ENCODE results near the gene ALLC. TPM values are rescaled to one million over a fixed set of nuclear protein-coding genes. Genes with fewer than 3 reads are reported as not detected.

The ALLC gene
- polyA plus RNA-seq, 1 of the 3 experiments (the other 2 are of a cell fraction): not detected

DNA sequence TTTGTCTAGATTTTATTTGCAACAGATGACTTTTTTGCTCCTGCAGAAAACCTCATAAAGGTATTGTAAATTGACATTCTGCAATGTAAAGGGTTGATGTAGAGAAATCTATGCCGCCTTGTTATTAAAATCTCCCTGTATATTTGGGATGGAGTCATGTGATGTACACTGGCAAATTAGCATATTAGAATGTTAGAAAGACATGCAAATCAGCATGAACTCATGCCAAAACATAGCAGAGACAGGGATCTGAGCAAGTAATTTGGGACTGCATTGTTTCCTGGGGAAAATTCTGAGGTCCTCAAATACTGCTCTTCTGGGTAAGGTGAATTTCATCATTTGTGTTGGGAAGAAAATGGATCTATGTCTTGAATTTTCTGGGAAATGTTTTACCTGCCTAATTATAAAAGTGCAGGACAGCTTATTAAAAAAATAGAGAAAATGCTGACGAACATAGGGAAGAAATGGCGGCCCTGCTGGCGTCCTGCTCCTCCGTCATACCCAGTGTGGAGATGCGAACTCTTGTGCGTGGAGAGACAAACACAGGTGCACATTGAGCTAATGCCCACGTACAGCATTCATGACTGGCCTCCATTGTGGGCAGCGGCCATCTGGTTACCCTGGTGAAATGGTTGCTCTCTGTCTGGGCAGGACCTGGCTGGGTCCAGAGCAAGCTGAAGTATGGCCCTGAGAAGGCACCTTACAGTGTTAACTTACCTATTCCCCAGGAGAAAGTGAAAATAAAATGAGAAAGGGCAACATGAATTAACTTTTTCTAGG lies 16.3 kb downstream of the ALLC start (continued):
- TF ChIP-seq GABPA (IDR thresholded peaks at IDR 0.05; ENCODE audit: low read depth) (no peak), RCOR1 (IDR thresholded peaks at IDR 0.05; ENCODE audit: low read length) (no peak), EP300 (IDR thresholded peaks at IDR 0.05; ENCODE audit: borderline replicate concordance in 1 of 2, low read depth in 1 of 2, low read length in 1 of 2) (no peak), SIN3A (IDR thresholded peaks at IDR 0.05; ENCODE audit: borderline replicate concordance, low read depth, low read length) (no peak), ELF1 (IDR thresholded peaks at IDR 0.05) (no peak), CHD2 (IDR thresholded peaks at IDR 0.05; ENCODE audit: low read length, partially characterized antibody) (no peak), JUND (IDR thresholded peaks at IDR 0.05) (no peak), EZH2phosphoT487 (IDR thresholded peaks at IDR 0.05; ENCODE audit: borderline replicate concordance, low read depth) (no peak)
- TF ChIP-seq, protein P1, sequence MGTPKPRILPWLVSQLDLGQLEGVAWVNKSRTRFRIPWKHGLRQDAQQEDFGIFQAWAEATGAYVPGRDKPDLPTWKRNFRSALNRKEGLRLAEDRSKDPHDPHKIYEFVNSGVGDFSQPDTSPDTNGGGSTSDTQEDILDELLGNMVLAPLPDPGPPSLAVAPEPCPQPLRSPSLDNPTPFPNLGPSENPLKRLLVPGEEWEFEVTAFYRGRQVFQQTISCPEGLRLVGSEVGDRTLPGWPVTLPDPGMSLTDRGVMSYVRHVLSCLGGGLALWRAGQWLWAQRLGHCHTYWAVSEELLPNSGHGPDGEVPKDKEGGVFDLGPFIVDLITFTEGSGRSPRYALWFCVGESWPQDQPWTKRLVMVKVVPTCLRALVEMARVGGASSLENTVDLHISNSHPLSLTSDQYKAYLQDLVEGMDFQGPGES (IDR thresholded peaks at IDR 0.05; ENCODE audit: low read depth, low read length): no peak

DNA sequence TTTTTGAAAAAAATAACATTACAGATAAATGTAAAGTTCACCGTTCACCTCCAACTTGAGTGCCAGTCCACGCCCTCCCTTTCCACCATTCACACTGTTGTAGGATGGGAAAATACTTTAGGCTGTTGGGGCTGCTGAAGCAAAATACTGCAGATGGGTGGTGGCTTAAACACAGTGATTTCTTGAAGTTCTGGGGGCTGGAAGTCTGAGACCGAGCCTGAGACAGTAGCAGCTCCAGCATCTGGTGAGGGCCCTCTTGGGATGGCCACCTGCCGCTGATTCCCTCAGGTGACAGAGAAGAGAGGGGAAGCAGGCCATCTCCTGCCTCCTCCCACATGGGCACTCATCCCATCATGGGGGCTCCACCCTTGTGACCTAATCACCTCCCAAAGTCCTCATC lies 17.7 kb downstream of the ALLC start:
- Histone ChIP-seq H3K36me3 (replicated peaks in 1 of 2; ENCODE audit: control insufficient read depth in 1 of 2, insufficient read depth in 2 of 2, low read length in 1 of 2) (no peaks in the 10 kb centered on the region), H3K27me3 (ENCODE audit: insufficient read depth) (no peaks in the 10 kb centered on the region; the same call in 1 of the 2 replicates), H3K9me2 (no peaks in the 10 kb centered on the region), H3K4me3 (ENCODE audit: low read depth in 2 of 2, low read length in 1 of 2) (no peak overlapping the region), H2AFZ (ENCODE audit: low read depth) (no peak overlapping the region), H3F3A (replicated peaks; ENCODE audit: insufficient read depth) (no peaks in the 10 kb centered on the region), H3K27ac (ENCODE audit: low read depth in 2 of 2, low read length in 1 of 2) (no peak overlapping the region), H3K9me3 (no peaks in the 10 kb centered on the region), H3K4me2 (no peak overlapping the region), H3K9ac (no peak overlapping the region), H4K20me1 (ENCODE audit: insufficient read depth) (no peaks in the 10 kb centered on the region), H3K79me2 (ENCODE audit: insufficient read depth) (no peaks in the 10 kb centered on the region), H3K4me1 (ENCODE audit: control insufficient read depth in 1 of 2, insufficient read depth in 2 of 2, low read depth in 1 of 2, low read length in 1 of 2) (peaks cover 0 to 18% of the 10 kb centered on the region in 2 experiments; a peak in 1 of 4 replicates)
- DNase-seq: no peak
- 56% methylated on average over 2 of the region's 4 CpGs for WGBS (ENCODE audit: low lambda C conversion rate)
- ChIA-PET CTCF (no interaction called here), POLR2A (no interaction called here)
- TF ChIP-seq GABPA (IDR thresholded peaks at IDR 0.05; ENCODE audit: low read depth): no peak
- TF ChIP-seq RXRA (IDR thresholded peaks at IDR 0.05; ENCODE audit: borderline replicate concordance, low read depth): no peak
- TF ChIP-seq, protein P2, sequence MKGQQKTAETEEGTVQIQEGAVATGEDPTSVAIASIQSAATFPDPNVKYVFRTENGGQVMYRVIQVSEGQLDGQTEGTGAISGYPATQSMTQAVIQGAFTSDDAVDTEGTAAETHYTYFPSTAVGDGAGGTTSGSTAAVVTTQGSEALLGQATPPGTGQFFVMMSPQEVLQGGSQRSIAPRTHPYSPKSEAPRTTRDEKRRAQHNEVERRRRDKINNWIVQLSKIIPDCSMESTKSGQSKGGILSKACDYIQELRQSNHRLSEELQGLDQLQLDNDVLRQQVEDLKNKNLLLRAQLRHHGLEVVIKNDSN (IDR thresholded peaks at IDR 0.05; ENCODE audit: borderline replicate concordance, low read depth): no peak
- TF ChIP-seq TEAD4 (IDR thresholded peaks at IDR 0.05; ENCODE audit: borderline replicate concordance, insufficient read depth): no peak
- no peak for TF ChIP-seq RFX5 (IDR thresholded peaks at IDR 0.05; ENCODE audit: low read length)
- no peak for TF ChIP-seq FOXJ3 (CRISPR knock-in tag; IDR thresholded peaks at IDR 0.05)
- TF ChIP-seq RCOR1 (IDR thresholded peaks at IDR 0.05; ENCODE audit: low read length): no peak
- TF ChIP-seq, protein P3, sequence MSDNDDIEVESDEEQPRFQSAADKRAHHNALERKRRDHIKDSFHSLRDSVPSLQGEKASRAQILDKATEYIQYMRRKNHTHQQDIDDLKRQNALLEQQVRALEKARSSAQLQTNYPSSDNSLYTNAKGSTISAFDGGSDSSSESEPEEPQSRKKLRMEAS (IDR thresholded peaks at IDR 0.05; ENCODE audit: low read depth): no peak
- no peak for TF ChIP-seq EP300 (IDR thresholded peaks at IDR 0.05; ENCODE audit: borderline replicate concordance in 1 of 2, low read depth in 1 of 2, low read length in 1 of 2)
- TF ChIP-seq, protein P4, sequence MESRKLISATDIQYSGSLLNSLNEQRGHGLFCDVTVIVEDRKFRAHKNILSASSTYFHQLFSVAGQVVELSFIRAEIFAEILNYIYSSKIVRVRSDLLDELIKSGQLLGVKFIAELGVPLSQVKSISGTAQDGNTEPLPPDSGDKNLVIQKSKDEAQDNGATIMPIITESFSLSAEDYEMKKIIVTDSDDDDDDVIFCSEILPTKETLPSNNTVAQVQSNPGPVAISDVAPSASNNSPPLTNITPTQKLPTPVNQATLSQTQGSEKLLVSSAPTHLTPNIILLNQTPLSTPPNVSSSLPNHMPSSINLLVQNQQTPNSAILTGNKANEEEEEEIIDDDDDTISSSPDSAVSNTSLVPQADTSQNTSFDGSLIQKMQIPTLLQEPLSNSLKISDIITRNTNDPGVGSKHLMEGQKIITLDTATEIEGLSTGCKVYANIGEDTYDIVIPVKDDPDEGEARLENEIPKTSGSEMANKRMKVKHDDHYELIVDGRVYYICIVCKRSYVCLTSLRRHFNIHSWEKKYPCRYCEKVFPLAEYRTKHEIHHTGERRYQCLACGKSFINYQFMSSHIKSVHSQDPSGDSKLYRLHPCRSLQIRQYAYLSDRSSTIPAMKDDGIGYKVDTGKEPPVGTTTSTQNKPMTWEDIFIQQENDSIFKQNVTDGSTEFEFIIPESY (IDR thresholded peaks at IDR 0.05; ENCODE audit: borderline replicate concordance, low read depth): no peak
- no peak for TF ChIP-seq ELF1 (IDR thresholded peaks at IDR 0.05)
- TF ChIP-seq SMC3 (IDR thresholded peaks at IDR 0.05; ENCODE audit: low read depth, low read length): no peak
- no peak for TF ChIP-seq FOSL2 (IDR thresholded peaks at IDR 0.05; ENCODE audit: borderline replicate concordance, low read depth)
- no peak for TF ChIP-seq MXI1 (IDR thresholded peaks at IDR 0.05; ENCODE audit: low read depth, low read length)
- no peak for TF ChIP-seq TAF1 (IDR thresholded peaks at IDR 0.05; ENCODE audit: borderline replicate concordance, low read depth, low read length)
- no peak for TF ChIP-seq YY1 (IDR thresholded peaks at IDR 0.05; ENCODE audit: low read depth)
- TF ChIP-seq, protein P5, sequence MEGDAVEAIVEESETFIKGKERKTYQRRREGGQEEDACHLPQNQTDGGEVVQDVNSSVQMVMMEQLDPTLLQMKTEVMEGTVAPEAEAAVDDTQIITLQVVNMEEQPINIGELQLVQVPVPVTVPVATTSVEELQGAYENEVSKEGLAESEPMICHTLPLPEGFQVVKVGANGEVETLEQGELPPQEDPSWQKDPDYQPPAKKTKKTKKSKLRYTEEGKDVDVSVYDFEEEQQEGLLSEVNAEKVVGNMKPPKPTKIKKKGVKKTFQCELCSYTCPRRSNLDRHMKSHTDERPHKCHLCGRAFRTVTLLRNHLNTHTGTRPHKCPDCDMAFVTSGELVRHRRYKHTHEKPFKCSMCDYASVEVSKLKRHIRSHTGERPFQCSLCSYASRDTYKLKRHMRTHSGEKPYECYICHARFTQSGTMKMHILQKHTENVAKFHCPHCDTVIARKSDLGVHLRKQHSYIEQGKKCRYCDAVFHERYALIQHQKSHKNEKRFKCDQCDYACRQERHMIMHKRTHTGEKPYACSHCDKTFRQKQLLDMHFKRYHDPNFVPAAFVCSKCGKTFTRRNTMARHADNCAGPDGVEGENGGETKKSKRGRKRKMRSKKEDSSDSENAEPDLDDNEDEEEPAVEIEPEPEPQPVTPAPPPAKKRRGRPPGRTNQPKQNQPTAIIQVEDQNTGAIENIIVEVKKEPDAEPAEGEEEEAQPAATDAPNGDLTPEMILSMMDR (IDR thresholded peaks at IDR 0.05): no peak
- no peak for TF ChIP-seq POLR2AphosphoS5 (IDR thresholded peaks at IDR 0.05; ENCODE audit: low read depth, low read length)
